Naive thymus-derived CD4-positive, alpha-beta T cell (primary cell): Measurements from ENCODE around the gene EFHC2. TPM values are rescaled to one million over a fixed set of nuclear protein-coding genes. Genes with fewer than 3 reads are reported as not detected.
"Not testable (repeated sequence)": the region's sequence is repeated elsewhere in the genome, so short reads cannot be mapped to it uniquely, and the experiment has no call there.

Experiments used
- ATAC-seq: fragments of 150-1000 bp; cut with Tn5 transposase; 2 replicates; pipeline ENCODE4 v1.10.0; 2021; ENCODE audit warnings: mild to moderate bottlenecking, moderate library complexity
- CTCF ChIA-PET: fragments of 350-600 bp; sonication (Branson Sonifier 250); formaldehyde crosslinking; loops from one replicate; lab custom pipeline; 2021; ENCODE audit warnings: antibody characterized with exemption; lab: Charles Lee
- POLR2A ChIA-PET: fragments of 350-600 bp; sonication (Branson Sonifier 250); formaldehyde crosslinking; loops from one replicate; lab custom pipeline; 2021; ENCODE audit warnings: antibody characterized with exemption, inconsistent platforms; lab: Charles Lee
- DNase-seq, 9 donors: peaks; one replicate each; pipeline versions ENCODE4 v3.0.0 to v3.0.0-alpha.2; 2020 to 2022; ENCODE audit warnings: mixed read lengths in 1 of 9
- H3K27ac ChIP-seq: one replicate; pipeline ENCODE4 v1.7.0; 2013; ENCODE audit warnings: mild to moderate bottlenecking, low read depth, low read length, moderate library complexity
- H3K27me3 ChIP-seq, 2 donors: one replicate each; pipeline ENCODE4 v1.7.0; 2013; ENCODE audit warnings: low read length in 2 of 2, mild to moderate bottlenecking in 2 of 2, moderate library complexity in 2 of 2; ENCODE audit not compliant: control insufficient read depth in 2 of 2, insufficient read depth in 2 of 2
- H3K36me3 ChIP-seq, 3 experiments: 1 replicate in 2 of 3; 2 replicates in 1 of 3; pipeline ENCODE4 v1.7.0; 2013; ENCODE audit warnings: low read length in 3 of 3, mild to moderate bottlenecking in 3 of 3, moderate library complexity in 1 of 3; ENCODE audit not compliant: insufficient read depth in 3 of 3, control insufficient read depth in 2 of 3
- H3K4me1 ChIP-seq, 2 donors: one replicate each; pipeline ENCODE4 v1.7.0; 2013; ENCODE audit warnings: low read length in 2 of 2, mild to moderate bottlenecking in 2 of 2, moderate library complexity in 1 of 2; ENCODE audit not compliant: control insufficient read depth in 2 of 2, insufficient read depth in 2 of 2
- H3K4me3 ChIP-seq: 2 replicates; pipeline ENCODE4 v1.7.0; 2013; ENCODE audit warnings: mild to moderate bottlenecking, low read length
- H3K9me3 ChIP-seq, 3 experiments: 1 replicate in 2 of 3; 2 replicates in 1 of 3; pipeline ENCODE4 v1.7.0; 2013; ENCODE audit warnings: low read length in 3 of 3; ENCODE audit not compliant: control insufficient read depth in 2 of 3
- H3K27ac Mint-ChIP-seq, 9 donors: one replicate each; pipeline ENCODE4 v1.8.0; 2020 to 2022; ENCODE audit warnings: mixed read lengths in 9 of 9, mild to moderate bottlenecking in 8 of 9, moderate library complexity in 5 of 9, inconsistent platforms in 2 of 9
- H3K27me3 Mint-ChIP-seq, 5 donors: one replicate each; pipeline ENCODE4 v1.8.0; 2021 to 2022; ENCODE audit warnings: mixed read lengths in 5 of 5, mild to moderate bottlenecking in 1 of 5
- H3K36me3 Mint-ChIP-seq, 5 donors: one replicate each; pipeline ENCODE4 v1.8.0; 2020 to 2022; ENCODE audit warnings: mixed read lengths in 5 of 5, mild to moderate bottlenecking in 3 of 5, inconsistent platforms in 1 of 5
- H3K4me1 Mint-ChIP-seq, 7 donors: one replicate each; pipeline ENCODE4 v1.8.0; 2020 to 2022; ENCODE audit warnings: mixed read lengths in 7 of 7, mild to moderate bottlenecking in 3 of 7, inconsistent platforms in 1 of 7
- H3K4me3 Mint-ChIP-seq, 10 donors: one replicate each; pipeline ENCODE4 v1.8.0; 2020 to 2022; ENCODE audit warnings: mild to moderate bottlenecking in 10 of 10, mixed read lengths in 10 of 10, moderate library complexity in 6 of 10, inconsistent platforms in 2 of 10
- H3K9me3 Mint-ChIP-seq, 11 donors: one replicate each; pipeline ENCODE4 v1.8.0; 2020 to 2022; ENCODE audit warnings: mixed read lengths in 11 of 11, mild to moderate bottlenecking in 4 of 11, inconsistent platforms in 1 of 11, moderate library complexity in 1 of 11
- intact Hi-C, 2 donors: fragments of 100-400 bp; cut with micrococcal nuclease; formaldehyde crosslinking; loops; one replicate each; pipeline ENCODE4 v1.15.1; 2023
- polyA plus RNA-seq, 2 donors: library from polyadenylated mRNA; unstranded; fragments of 300-500 nt; fragmentation: Illumina TruSeq; gene quantifications; one replicate each; pipeline ENCODE4 v1.2.3, GENCODE V29; 2021
- total RNA-seq, 6 experiments: library from RNA in 5 of 6; stranded (reverse) in 5 of 6; gene quantifications; 1 replicate in 5 of 6; 2 replicates in 1 of 6; pipeline ENCODE4 v1.2.3 and lab custom pipeline; 2021 to 2026

EFHC2 gene
- total and polyA plus RNA-seq, 7 experiments from 2014 or later, result 0.31 to 3.3 (median 2.1) TPM

DNA sequence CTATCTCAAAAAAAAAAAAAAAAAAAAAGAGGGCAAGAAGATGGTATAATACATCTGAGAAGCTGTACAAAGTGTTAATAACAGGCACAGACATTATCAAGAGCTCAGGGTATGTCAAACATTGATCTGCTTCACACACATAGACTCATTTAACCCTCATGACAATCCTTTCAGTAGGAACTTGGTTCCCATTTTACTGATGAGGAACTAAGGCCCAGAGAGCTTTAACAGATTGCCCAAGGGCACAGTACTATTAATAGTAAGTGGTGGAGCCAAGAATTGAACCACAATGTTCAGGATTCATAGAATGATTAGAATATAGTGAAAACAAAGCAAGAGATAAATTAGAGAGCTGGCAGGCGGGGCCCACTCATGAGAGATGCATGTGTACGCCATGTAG lies 154.4 kb downstream of the EFHC2 start:
- no peak overlapping the region for H3K27ac ChIP-seq
- no peaks in the 10 kb centered on the region for H3K4me1 Mint-ChIP-seq
- H3K9me3 ChIP-seq, result no peaks in the 10 kb centered on the region
- intact Hi-C loops, result loop anchor here in 1 of 2 donors (10.0 kb wide), 2 partner anchors 176 to 886 kb away; no protein-coding TSS in a partner anchor
- no peaks in the 10 kb centered on the region for H3K27me3 ChIP-seq
- DNase-seq (no peak), ATAC-seq (no peak)
- H3K4me1 ChIP-seq, result no peaks in the 10 kb centered on the region
- H3K36me3 Mint-ChIP-seq, result peaks cover 0 to 4% (median 0%) of the 10 kb centered on the region in 5 donors
- H3K9me3 Mint-ChIP-seq, result peaks cover 0 to 4% (median 0%) of the 10 kb centered on the region in 11 donors
- POLR2A ChIA-PET, result no interaction called here
- CTCF ChIA-PET, result no interaction called here
- H3K4me3 Mint-ChIP-seq, result no peak overlapping the region
- no peaks in the 10 kb centered on the region for H3K36me3 ChIP-seq
- no peak overlapping the region for H3K27ac Mint-ChIP-seq
- no peak overlapping the region for H3K4me3 ChIP-seq
- H3K27me3 Mint-ChIP-seq, result no peaks in the 10 kb centered on the region

DNA sequence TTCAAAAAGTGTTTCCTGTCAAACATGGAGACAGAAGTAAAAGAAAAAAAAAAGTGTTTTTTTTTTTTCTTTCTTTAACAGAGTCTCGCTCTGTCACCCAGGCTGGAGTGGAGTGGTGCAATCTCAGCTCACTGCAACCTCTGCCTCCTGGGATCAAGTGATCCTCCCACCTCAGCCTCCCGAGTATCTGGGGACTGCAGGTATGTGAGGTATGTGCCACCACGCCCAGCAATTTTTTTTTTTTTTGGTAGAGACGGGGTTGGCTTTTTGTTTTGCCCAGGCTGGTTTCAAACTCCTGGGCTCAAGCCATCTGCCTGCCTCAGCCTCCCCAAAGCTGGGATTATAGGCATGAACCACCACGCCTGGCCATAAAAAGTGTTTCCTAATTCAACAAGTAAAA lies 155.6 kb downstream of the EFHC2 start:
- H3K27ac ChIP-seq, POLR2A ChIA-PET, ATAC-seq, H3K4me1 Mint-ChIP-seq, H3K9me3 ChIP-seq, H3K27ac Mint-ChIP-seq, H3K27me3 ChIP-seq, CTCF ChIA-PET, H3K27me3 Mint-ChIP-seq, DNase-seq, H3K36me3 ChIP-seq, H3K9me3 Mint-ChIP-seq, H3K4me1 ChIP-seq, H3K4me3 ChIP-seq, H3K4me3 Mint-ChIP-seq, H3K36me3 Mint-ChIP-seq: not testable (repeated sequence)
- intact Hi-C loops, result loop anchor here in 1 of 2 donors (10.0 kb wide), 2 partner anchors 177 to 887 kb away; no protein-coding TSS in a partner anchor

DNA sequence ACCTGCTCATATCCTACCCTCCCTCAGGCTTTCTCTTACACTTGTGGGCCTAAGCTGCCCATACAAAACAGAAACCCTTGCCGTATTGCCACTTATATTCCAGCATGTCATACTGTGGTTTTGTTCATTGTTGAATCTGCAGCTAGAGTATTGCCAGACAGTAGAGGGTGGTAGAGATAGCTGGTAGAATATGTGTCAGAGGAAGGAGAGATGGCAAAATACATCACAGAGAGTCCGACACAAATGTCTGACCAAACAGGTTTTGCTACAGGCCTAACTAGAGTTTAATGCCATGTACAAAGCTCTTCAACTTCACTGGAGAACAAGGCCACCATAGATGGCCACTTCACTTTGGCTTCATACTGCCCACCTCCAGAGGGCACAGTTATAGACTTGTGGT lies 160.1 kb downstream of the EFHC2 start:
- ChIA-PET CTCF (no interaction called here), POLR2A (no interaction called here)
- Histone ChIP-seq H3K9me3 (no peaks in the 10 kb centered on the region), H3K4me3 (no peak overlapping the region), H3K4me1 (no peaks in the 10 kb centered on the region), H3K27me3 (no peaks in the 10 kb centered on the region), H3K27ac (no peak overlapping the region), H3K36me3 (no peaks in the 10 kb centered on the region)
- intact Hi-C loops, result loop anchor here in 1 of 2 donors (10.0 kb wide), 2 partner anchors 181 to 891 kb away; no protein-coding TSS in a partner anchor
- peak in 2 of 9 donors; percentile 2 to 3 for DNase-seq
- Mint-ChIP-seq H3K4me3 (peak overlapping the region in 1 of 10 donors; percentile 1), H3K9me3 (no peaks in the 10 kb centered on the region), H3K4me1 (peaks cover 0 to 6% (median 0%) of the 10 kb centered on the region in 7 donors), H3K36me3 (peaks cover 0 to 2% (median under 1%) of the 10 kb centered on the region in 5 donors), H3K27ac (no peak overlapping the region), H3K27me3 (no peaks in the 10 kb centered on the region)
- no peak for ATAC-seq

DNA sequence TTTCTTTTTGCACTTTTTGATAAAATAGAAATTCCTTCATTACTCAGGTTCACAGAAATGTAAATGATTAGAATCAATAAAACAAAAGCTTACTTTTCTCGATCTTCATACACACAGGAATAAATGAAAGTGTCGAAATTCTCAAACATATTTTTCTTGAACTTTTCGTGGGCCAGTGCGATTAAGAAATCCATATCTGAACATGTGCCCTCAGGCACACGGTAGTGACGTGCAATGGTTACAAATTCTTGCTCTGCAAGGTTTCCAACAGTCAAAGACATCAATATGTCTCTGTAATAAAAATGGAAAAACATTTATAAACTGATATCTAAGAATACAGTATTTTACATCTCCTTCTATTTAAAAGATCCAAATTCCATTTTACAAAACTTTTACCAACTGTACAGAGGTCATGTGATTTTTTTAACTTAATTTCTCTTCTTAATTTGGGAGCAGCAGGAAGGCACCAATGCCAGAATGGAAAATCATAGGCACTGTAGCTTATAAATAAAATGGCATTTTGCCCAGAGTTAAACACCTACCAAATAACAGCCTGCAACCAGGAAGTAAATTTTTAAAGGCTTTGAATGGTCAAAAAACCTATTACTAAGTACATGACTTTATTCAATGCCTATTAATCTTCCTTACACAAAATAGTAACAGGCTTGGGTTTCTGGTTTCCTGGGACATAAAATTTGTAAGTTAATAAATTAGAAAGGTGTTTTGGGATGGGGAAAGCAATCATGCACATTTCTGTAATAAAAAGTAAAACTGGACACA lies 165.0 kb downstream of the EFHC2 start:
- Mint-ChIP-seq H3K9me3 (peaks cover 0 to 12% (median 8%) of the 10 kb centered on the region in 11 donors), H3K36me3 (peaks cover 0 to 25% (median 16%) of the 10 kb centered on the region in 5 donors), H3K27me3 (no peaks in the 10 kb centered on the region), H3K27ac (no peak overlapping the region), H3K4me1 (peaks cover 0 to 4% (median 0%) of the 10 kb centered on the region in 7 donors), H3K4me3 (no peak overlapping the region)
- DNase-seq (no peak), ATAC-seq (no peak)
- no peak overlapping the region for H3K27ac ChIP-seq
- intact Hi-C loops, result no loop called here
- H3K9me3 ChIP-seq, result no peaks in the 10 kb centered on the region
- H3K4me3 ChIP-seq, result no peak overlapping the region
- H3K36me3 ChIP-seq, result no peaks in the 10 kb centered on the region
- H3K27me3 ChIP-seq, result no peaks in the 10 kb centered on the region
- no peaks in the 10 kb centered on the region for H3K4me1 ChIP-seq
- CTCF ChIA-PET, result no interaction called here
- POLR2A ChIA-PET, result no interaction called here

DNA sequence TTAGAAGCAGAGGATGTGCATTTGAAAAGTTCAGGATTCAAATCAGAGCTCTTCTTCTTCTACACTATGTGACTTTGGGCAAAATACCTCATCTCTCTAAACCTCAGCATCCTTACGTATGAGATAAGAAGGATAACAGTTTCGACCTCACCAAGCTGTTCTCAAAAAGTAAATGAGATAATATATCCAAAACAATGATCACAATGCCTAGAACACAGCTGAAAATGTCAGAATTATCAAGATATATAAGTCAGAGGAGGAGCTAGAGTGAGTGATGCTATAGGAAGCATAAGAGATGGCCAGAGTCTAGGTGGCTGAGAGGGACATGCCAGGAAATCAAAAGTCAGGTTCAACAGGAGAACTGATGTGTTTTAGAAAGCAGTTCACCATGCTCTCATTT lies 168.0 kb downstream of the EFHC2 start:
- Histone ChIP-seq H3K4me1 (no peaks in the 10 kb centered on the region), H3K9me3 (no peaks in the 10 kb centered on the region), H3K4me3 (no peak overlapping the region), H3K36me3 (no peaks in the 10 kb centered on the region), H3K27ac (no peak overlapping the region), H3K27me3 (no peaks in the 10 kb centered on the region)
- Mint-ChIP-seq H3K4me3 (no peak overlapping the region), H3K27me3 (no peaks in the 10 kb centered on the region), H3K27ac (no peak overlapping the region), H3K36me3 (peaks cover 0 to 32% (median 21%) of the 10 kb centered on the region in 5 donors), H3K9me3 (peaks cover 0 to 12% (median 8%) of the 10 kb centered on the region in 11 donors), H3K4me1 (no peaks in the 10 kb centered on the region)
- intact Hi-C loops, result no loop called here
- ATAC-seq (no peak), DNase-seq (no peak)
- ChIA-PET CTCF (no interaction called here), POLR2A (no interaction called here)

DNA sequence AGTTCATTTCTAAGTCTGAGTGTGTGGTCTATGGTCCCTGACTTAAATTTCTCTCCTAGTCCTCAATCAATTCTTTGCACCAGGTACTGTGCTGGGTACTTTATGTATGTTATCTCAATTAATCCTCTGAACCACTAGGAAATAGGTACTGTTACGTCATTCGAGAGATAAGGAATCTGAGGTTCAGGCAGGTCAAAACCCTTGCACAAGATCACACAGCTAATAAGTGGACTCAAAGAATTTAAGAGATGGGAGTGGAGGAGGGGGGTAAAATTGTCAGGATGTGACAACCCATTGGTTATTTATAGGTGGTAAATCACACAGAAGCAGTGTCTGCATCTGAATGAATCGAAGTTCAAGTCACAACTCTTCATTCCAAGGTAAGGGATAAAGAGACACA lies 169.4 kb downstream of the EFHC2 start:
- no peak for ATAC-seq

DNA sequence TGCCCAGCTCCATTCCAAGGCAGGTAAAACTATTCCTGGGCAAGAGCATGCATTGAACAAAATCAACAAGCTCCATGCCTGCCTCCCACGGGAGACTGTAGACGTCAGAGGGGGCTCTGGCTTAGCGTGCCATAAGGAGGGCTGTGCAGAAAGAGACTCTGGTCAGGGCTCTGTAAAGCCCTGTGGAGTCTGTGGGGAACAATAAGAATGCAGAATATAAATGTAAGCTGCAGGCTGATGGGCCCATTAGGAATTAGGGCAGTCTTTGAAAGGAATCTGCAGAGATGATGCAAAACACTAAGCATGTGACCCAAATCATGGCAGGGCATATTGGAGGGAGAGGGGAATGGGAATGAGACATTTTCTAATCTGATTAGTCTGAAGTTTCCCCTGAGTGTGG lies 170.3 kb downstream of the EFHC2 start:
- no peaks in the 10 kb centered on the region for H3K27me3 ChIP-seq
- H3K9me3 ChIP-seq, result no peaks in the 10 kb centered on the region
- H3K4me1 Mint-ChIP-seq, result no peaks in the 10 kb centered on the region
- intact Hi-C loops, result no loop called here
- H3K27ac ChIP-seq, result no peak overlapping the region
- no peak overlapping the region for H3K4me3 ChIP-seq
- peaks cover 0 to 29% (median 18%) of the 10 kb centered on the region in 5 donors for H3K36me3 Mint-ChIP-seq
- H3K4me3 Mint-ChIP-seq, result no peak overlapping the region
- H3K9me3 Mint-ChIP-seq, result peaks cover 0 to 12% (median 8%) of the 10 kb centered on the region in 11 donors
- no peaks in the 10 kb centered on the region for H3K36me3 ChIP-seq
- CTCF ChIA-PET, result no interaction called here
- no peaks in the 10 kb centered on the region for H3K27me3 Mint-ChIP-seq
- no peak overlapping the region for H3K27ac Mint-ChIP-seq
- ATAC-seq (no peak), DNase-seq (no peak)
- H3K4me1 ChIP-seq, result no peaks in the 10 kb centered on the region
- POLR2A ChIA-PET, result no interaction called here

More for the DNA sequence above, 169.4 kb downstream of the EFHC2 start:
- no peak overlapping the region for H3K4me3 Mint-ChIP-seq
- DNase-seq, result no peak
- Histone ChIP-seq H3K27me3 (no peaks in the 10 kb centered on the region), H3K4me3 (no peak overlapping the region), H3K36me3 (no peaks in the 10 kb centered on the region), H3K27ac (no peak overlapping the region), H3K4me1 (no peaks in the 10 kb centered on the region), H3K9me3 (no peaks in the 10 kb centered on the region)
- intact Hi-C loops, result no loop called here
- peaks cover 0 to 32% (median 21%) of the 10 kb centered on the region in 5 donors for H3K36me3 Mint-ChIP-seq
- peaks cover 0 to 12% (median 8%) of the 10 kb centered on the region in 11 donors for H3K9me3 Mint-ChIP-seq
- ChIA-PET CTCF (no interaction called here), POLR2A (no interaction called here)
- H3K4me1 Mint-ChIP-seq, result no peaks in the 10 kb centered on the region
- no peaks in the 10 kb centered on the region for H3K27me3 Mint-ChIP-seq
- no peak overlapping the region for H3K27ac Mint-ChIP-seq
